Testis (tissue), 2 donors: ENCODE data around the gene SULT1A3.

Experiments used
- CTCF ChIP-seq, 3 experiments: fragments of 450-650 bp in 2 of 3; fragments of 200-600 bp in 1 of 3; sonication (generic) in 1 of 3; IDR thresholded peaks; one replicate each; pipeline ENCODE4 v1.5.1; 2016 to 2019; ENCODE audit warnings: antibody characterized with exemption in 3 of 3, mild to moderate bottlenecking in 2 of 3, moderate library complexity in 1 of 3
- POLR2A ChIP-seq: fragments of 450-650 bp; IDR thresholded peaks from one replicate; pipeline ENCODE4 v1.6.1; 2017; ENCODE audit warnings: antibody characterized with exemption, mild to moderate bottlenecking, moderate library complexity

GRCh38 chr16:30166202-30166902 is 32.7 kb upstream of the SULT1A3 start:
- no peak for TF ChIP-seq CTCF (IDR thresholded peaks at IDR 0.05)
- TF ChIP-seq POLR2A: no peak
